GM23338 (cell line): Measurements from ENCODE around the gene DLG2. TPM values are rescaled to one million over a fixed set of nuclear protein-coding genes. Genes with fewer than 3 reads are reported as not detected.

ENCODE experiments used
- ATAC-seq: fragments of 200-7000 bp; cut with Tn5 transposase; 3 replicates; pipeline ENCODE4 v1.9.1; 2020
- DNase-seq: peaks from one replicate; pipeline ENCODE4 v3.0.0-alpha.2; 2015; ENCODE audit warnings: low spot score
- H2AFZ ChIP-seq: fragments of 200-600 bp; sonication (generic); 2 replicates; pipeline ENCODE4 v1.8.0; 2016; ENCODE audit warnings: antibody characterized with exemption, mild to moderate bottlenecking, moderate library complexity
- H3F3A ChIP-seq: fragments of 200-600 bp; sonication (generic); replicated peaks from 2 replicates; pipeline ENCODE4 v1.8.0; 2017; ENCODE audit warnings: antibody characterized with exemption, mixed run types, low read depth
- H3K27ac ChIP-seq: fragments of 200-600 bp; sonication (generic); 2 replicates; pipeline ENCODE4 v1.6.1; 2016; ENCODE audit warnings: low read depth
- H3K27me3 ChIP-seq: fragments of 200-600 bp; sonication (generic); 2 replicates; pipeline ENCODE4 v1.8.0; 2016; ENCODE audit warnings: mild to moderate bottlenecking, mixed run types, moderate library complexity; ENCODE audit not compliant: insufficient read depth
- H3K36me3 ChIP-seq: fragments of 200-600 bp; sonication (generic); 2 replicates; pipeline ENCODE4 v1.8.0; 2016; ENCODE audit warnings: mild to moderate bottlenecking; ENCODE audit not compliant: insufficient read depth
- H3K4me1 ChIP-seq: fragments of 200-600 bp; sonication (generic); 2 replicates; pipeline ENCODE4 v1.8.0; 2016; ENCODE audit warnings: mild to moderate bottlenecking, moderate library complexity; ENCODE audit not compliant: insufficient read depth
- H3K4me2 ChIP-seq: fragments of 200-600 bp; sonication (generic); 2 replicates; pipeline ENCODE4 v1.7.1; 2017; ENCODE audit warnings: mixed run types
- H3K4me3 ChIP-seq: fragments of 200-600 bp; sonication (generic); 2 replicates; pipeline ENCODE4 v1.6.1; 2016; ENCODE audit warnings: mixed run types
- H3K79me2 ChIP-seq: fragments of 200-600 bp; sonication (generic); replicated peaks from 2 replicates; pipeline ENCODE4 v1.8.0; 2017; ENCODE audit warnings: mild to moderate bottlenecking; ENCODE audit not compliant: insufficient read depth
- H3K9me2 ChIP-seq: fragments of 200-600 bp; sonication (generic); 2 replicates; pipeline ENCODE4 v1.8.0; 2017; ENCODE audit not compliant: insufficient read depth
- H4K20me1 ChIP-seq: fragments of 200-600 bp; sonication (generic); replicated peaks from 2 replicates; pipeline ENCODE4 v1.8.0; 2017; ENCODE audit warnings: mild to moderate bottlenecking; ENCODE audit not compliant: insufficient read depth
- H3K27ac Mint-ChIP-seq: 2 replicates; pipeline ENCODE4 v1.8.0; 2020; ENCODE audit warnings: inconsistent platforms, mild to moderate bottlenecking, moderate library complexity, mixed read lengths
- H3K27me3 Mint-ChIP-seq: 3 replicates; pipeline ENCODE4 v1.8.0; 2022; ENCODE audit warnings: low read depth, mild to moderate bottlenecking, moderate library complexity, mixed read lengths, inconsistent platforms; ENCODE audit not compliant: insufficient read depth, poor library complexity
- H3K36me3 Mint-ChIP-seq: 3 replicates; pipeline ENCODE4 v1.8.0; 2021; ENCODE audit warnings: low read depth, mild to moderate bottlenecking, inconsistent platforms, moderate library complexity, mixed read lengths
- H3K4me1 Mint-ChIP-seq: 3 replicates; pipeline ENCODE4 v1.8.0; 2020; ENCODE audit warnings: mild to moderate bottlenecking, inconsistent platforms, mixed read lengths
- H3K4me3 Mint-ChIP-seq: 3 replicates; pipeline ENCODE4 v1.8.0; 2021; ENCODE audit warnings: moderate library complexity, mild to moderate bottlenecking, inconsistent platforms, mixed read lengths
- H3K9me3 Mint-ChIP-seq: 3 replicates; pipeline ENCODE4 v1.8.0; 2020; ENCODE audit warnings: moderate library complexity, mild to moderate bottlenecking, inconsistent platforms, mixed read lengths
- CTCF ChIP-seq, 2 experiments: fragments of 200-600 bp in 1 of 2; sonication (generic) in 1 of 2; conservative IDR thresholded peaks; 2 replicates each; pipeline versions ENCODE4 v1.5.1 to v1.6.1; 2016 to 2017; ENCODE audit warnings: antibody characterized with exemption in 2 of 2, low read depth in 2 of 2, mild to moderate bottlenecking in 2 of 2, moderate library complexity in 1 of 2
- ETS1 ChIP-seq: IDR thresholded peaks from 2 replicates; pipeline ENCODE4 v1.6.1; 2016; ENCODE audit warnings: antibody characterized with exemption
- POLR2AphosphoS5 ChIP-seq: IDR thresholded peaks from 2 replicates; pipeline ENCODE4 v1.6.1; 2016; ENCODE audit warnings: antibody characterized with exemption, low read depth
- ZNF462 ChIP-seq: fragments of 250-450 bp; sonication (Bioruptor Pico); IDR thresholded peaks from 2 replicates; pipeline ENCODE4 v1.5.0; 2020; ENCODE audit warnings: mild to moderate bottlenecking, moderate library complexity
- polyA plus RNA-seq: library from polyadenylated mRNA; unstranded; fragments of >200 nt; fragmentation: Nextera tagmentation; extraction: Ambion mirVana; gene quantifications from 2 replicates; pipeline ENCODE4 v1.2.1, GENCODE V29; 2016
- total RNA-seq: library from RNA; depleted of rRNA; stranded (reverse); fragments of >200 nt; shearing (Covaris generic); gene quantifications from 2 replicates; pipeline ENCODE4 v1.2.3, GENCODE V29; 2014

Gene DLG2
- total and polyA plus RNA-seq, 2 experiments from 2014 or later, result 19.8 to 21.5 TPM

GRCh38 chr11:85170184-85170583 is 457.0 kb downstream of the DLG2 start (continued):
- TF ChIP-seq ZNF462 (CRISPR knock-in tag) (no peak), POLR2AphosphoS5 (no peak)

- peaks cover 30% of the 10 kb centered on the region for H3K4me1 Mint-ChIP-seq
- H3K27ac ChIP-seq, result no peak overlapping the region
These were observed 459.7 kb downstream of the DLG2 start for GRCh38 chr11:85167471-85167870.

More at GRCh38 chr11:85167471-85167870, 459.7 kb downstream of the DLG2 start:
- TF ChIP-seq ETS1 (no peak), CTCF (conservative IDR thresholded peaks at IDR 0.05; ENCODE audit: low read depth in 2 of 2) (no peak)
- no peak overlapping the region for H3K4me3 ChIP-seq
- H3K27me3 Mint-ChIP-seq, result no peaks in the 10 kb centered on the region
- no peaks in the 10 kb centered on the region for H3K79me2 ChIP-seq
- peaks cover 3% of the 10 kb centered on the region; the same call in 1 of the 3 replicates for H3K9me3 Mint-ChIP-seq
- H3K9me2 ChIP-seq, result no peaks in the 10 kb centered on the region
- no peak overlapping the region for H3K4me3 Mint-ChIP-seq
- DNase-seq (no peak), ATAC-seq (no peak)
- no peaks in the 10 kb centered on the region for H3F3A ChIP-seq
- H3K4me2 ChIP-seq, result 0 out of 2 replicates have a peak overlapping the region, but pooled peaks have one; percentile 0
- H3K36me3 ChIP-seq, result no peaks in the 10 kb centered on the region
- H4K20me1 ChIP-seq, result no peaks in the 10 kb centered on the region
- H3K27me3 ChIP-seq, result no peaks in the 10 kb centered on the region
- H3K36me3 Mint-ChIP-seq, result peaks cover 12% of the 10 kb centered on the region; the same call in 2 of the 3 replicates
- no peak overlapping the region for H2AFZ ChIP-seq
- H3K4me1 ChIP-seq, result peaks cover 5% of the 10 kb centered on the region
- H3K27ac Mint-ChIP-seq, result peak overlapping the region; percentile 71
